HEK293T (cell line): Measurements from ENCODE around the gene FXYD6.

Experiments used
- CTCF ChIA-PET: fragments of 350-600 bp; formaldehyde crosslinking; extraction: SDS; loops from one replicate; lab custom pipeline; 2021; ENCODE audit warnings: antibody characterized with exemption, inconsistent platforms; lab: Yijun Ruan, JAX
- POLR2A ChIA-PET: fragments of 350-600 bp; formaldehyde crosslinking; extraction: SDS; loops from one replicate; lab custom pipeline; 2020; ENCODE audit warnings: antibody characterized with exemption, inconsistent platforms; lab: Yijun Ruan, JAX
- DNase-seq: peaks from one replicate; pipeline ENCODE4 v3.0.0; 2012; ENCODE audit warnings: mixed read lengths; ENCODE audit errors: extremely low spot score
- ARNT ChIP-seq: fragments of 450-650 bp; IDR thresholded peaks from 2 replicates; pipeline ENCODE4 v1.6.1; 2017; ENCODE audit warnings: mild to moderate bottlenecking
- BHLHE40 ChIP-seq: fragments of 450-650 bp; IDR thresholded peaks from 2 replicates; pipeline ENCODE4 v1.6.1; 2016; ENCODE audit warnings: mild to moderate bottlenecking, moderate library complexity, borderline replicate concordance
- CTBP1 ChIP-seq: fragments of 450-650 bp; IDR thresholded peaks from 2 replicates; pipeline ENCODE4 v1.6.1; 2016; ENCODE audit warnings: borderline replicate concordance
- ELF4 ChIP-seq: fragments of 450-650 bp; IDR thresholded peaks from 2 replicates; pipeline ENCODE4 v1.6.1; 2017; ENCODE audit warnings: antibody characterized with exemption
- FOXA1 ChIP-seq: fragments of 450-650 bp; IDR thresholded peaks from 2 replicates; pipeline ENCODE4 v1.6.1; 2016; ENCODE audit warnings: mild to moderate bottlenecking
- FOXK2 ChIP-seq: fragments of 450-650 bp; IDR thresholded peaks from 2 replicates; pipeline ENCODE4 v1.6.1; 2016; ENCODE audit warnings: mild to moderate bottlenecking
- FOXM1 ChIP-seq: fragments of 450-650 bp; IDR thresholded peaks from 2 replicates; pipeline ENCODE4 v1.6.1; 2017; ENCODE audit warnings: mild to moderate bottlenecking, borderline replicate concordance
- HDGF ChIP-seq: fragments of 450-650 bp; IDR thresholded peaks from 2 replicates; pipeline ENCODE4 v1.6.1; 2017; ENCODE audit warnings: antibody characterized with exemption, borderline replicate concordance
- L3MBTL2 ChIP-seq: fragments of 450-650 bp; conservative IDR thresholded peaks from 2 replicates; pipeline ENCODE4 v1.6.1; 2016; ENCODE audit warnings: mild to moderate bottlenecking
- LEF1 ChIP-seq: fragments of 450-650 bp; IDR thresholded peaks from 2 replicates; pipeline ENCODE4 v1.6.1; 2017; ENCODE audit warnings: mild to moderate bottlenecking, borderline replicate concordance
- NFRKB ChIP-seq: fragments of 450-650 bp; IDR thresholded peaks from 2 replicates; pipeline ENCODE4 v1.6.1; 2016; ENCODE audit warnings: mild to moderate bottlenecking, moderate library complexity
- SP1 ChIP-seq: fragments of 450-650 bp; IDR thresholded peaks from 2 replicates; pipeline ENCODE4 v1.6.1; 2017
- SUZ12 ChIP-seq: fragments of 450-650 bp; IDR thresholded peaks from 2 replicates; pipeline ENCODE4 v1.6.1; 2016; ENCODE audit warnings: mild to moderate bottlenecking
- TARDBP ChIP-seq: fragments of 450-650 bp; IDR thresholded peaks from 2 replicates; pipeline ENCODE4 v1.6.1; 2016
- ZNF384 ChIP-seq: fragments of 450-650 bp; IDR thresholded peaks from 2 replicates; pipeline ENCODE4 v1.6.1; 2016
- TF ChIP-seq, protein P1 (sequence below): fragments of 450-650 bp; IDR thresholded peaks from 2 replicates; pipeline ENCODE4 v1.6.1; 2016

The FXYD6 gene

DNA sequence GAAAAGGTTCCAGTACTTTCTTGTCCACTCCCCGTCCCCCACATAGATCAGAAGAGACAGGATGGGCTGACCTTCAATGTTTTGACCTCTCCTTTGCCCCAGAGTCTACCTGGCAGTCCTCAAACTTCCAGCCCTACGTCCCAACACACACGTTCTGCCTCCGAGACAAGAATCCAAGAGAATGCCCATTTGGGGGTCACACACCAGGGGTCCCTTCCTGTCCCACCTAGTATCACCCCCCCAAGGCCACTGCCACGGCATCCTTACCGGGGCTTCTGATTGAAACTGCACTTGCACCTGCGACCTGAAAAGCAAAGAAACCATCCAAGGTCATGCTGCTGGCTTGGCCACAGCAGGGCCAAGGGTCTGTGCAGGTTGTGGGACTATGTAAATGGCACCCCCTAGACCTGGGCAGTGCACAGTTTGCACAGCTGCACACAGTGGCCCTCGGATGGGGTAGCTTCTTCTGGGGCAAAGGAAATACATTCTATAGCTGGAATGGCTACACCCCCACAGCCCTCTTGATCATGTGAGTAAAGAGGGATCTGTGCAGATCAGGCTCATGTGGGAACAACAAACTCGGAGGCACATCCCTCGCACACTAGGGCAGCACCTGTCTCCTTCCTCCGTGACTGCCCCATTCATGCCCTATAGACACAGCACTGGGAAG lies 35.4 kb downstream of the FXYD6 start:
- no peak for DNase-seq
- TF ChIP-seq ELF4: no peak
- TF ChIP-seq SP1: no peak
- no peak for TF ChIP-seq TARDBP
- POLR2A ChIA-PET: no interaction called here
- CTCF ChIA-PET: interaction anchor here (1.0 kb wide), 1 partner anchor 106 kb away, joined by 5 read pairs; no protein-coding TSS in a partner anchor

DNA sequence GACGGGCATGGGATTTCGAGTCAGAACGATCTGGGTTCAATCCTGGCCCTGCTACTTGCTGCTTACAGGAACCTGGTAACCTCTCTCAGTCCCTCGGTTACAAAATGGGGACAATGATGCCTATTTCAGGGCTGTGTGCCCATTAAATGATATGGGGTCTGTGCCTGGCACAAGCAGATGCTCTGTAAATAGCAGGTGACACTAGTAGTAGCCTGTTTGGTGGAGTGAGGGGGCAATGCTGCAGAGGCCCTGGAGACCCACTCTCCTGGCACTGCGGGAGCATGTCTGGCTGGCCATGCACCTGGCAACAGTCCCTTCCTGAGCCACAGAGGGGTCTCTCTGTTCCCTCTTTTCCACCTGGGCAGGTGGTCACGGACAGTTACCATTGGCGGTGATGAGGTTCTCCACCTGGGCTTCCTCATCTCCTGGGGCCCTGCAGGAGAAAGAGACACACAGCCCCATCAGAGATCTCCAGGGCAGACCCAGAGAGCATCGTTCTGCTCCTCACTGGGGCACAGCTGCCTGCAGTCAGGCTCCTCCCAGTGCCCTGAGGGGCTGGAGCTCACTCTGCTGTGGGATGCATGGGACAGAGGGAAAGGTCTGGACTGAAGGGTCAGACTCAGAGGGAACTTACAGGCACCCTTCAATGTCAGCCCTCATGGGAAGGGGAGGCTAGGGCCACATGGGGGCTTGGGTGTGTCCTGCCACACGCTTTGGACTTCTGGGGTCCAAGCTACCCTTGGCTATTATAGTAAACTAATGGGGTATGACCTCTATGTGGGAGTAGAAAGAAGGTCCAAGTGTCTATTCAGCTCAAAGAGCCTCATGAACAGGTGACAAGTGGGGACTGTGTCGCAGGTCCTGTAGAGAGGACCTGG lies 36.3 kb downstream of the FXYD6 start:
- no peak for DNase-seq
- POLR2A ChIA-PET: no interaction called here
- TF ChIP-seq FOXK2 (no peak), TARDBP (no peak), FOXM1 (no peak), SUZ12 (no peak), HDGF (no peak), NFRKB (no peak), ZNF384 (no peak), LEF1 (no peak), CTBP1 (no peak), FOXA1 (no peak), ARNT (no peak)
- TF ChIP-seq, protein P1, sequence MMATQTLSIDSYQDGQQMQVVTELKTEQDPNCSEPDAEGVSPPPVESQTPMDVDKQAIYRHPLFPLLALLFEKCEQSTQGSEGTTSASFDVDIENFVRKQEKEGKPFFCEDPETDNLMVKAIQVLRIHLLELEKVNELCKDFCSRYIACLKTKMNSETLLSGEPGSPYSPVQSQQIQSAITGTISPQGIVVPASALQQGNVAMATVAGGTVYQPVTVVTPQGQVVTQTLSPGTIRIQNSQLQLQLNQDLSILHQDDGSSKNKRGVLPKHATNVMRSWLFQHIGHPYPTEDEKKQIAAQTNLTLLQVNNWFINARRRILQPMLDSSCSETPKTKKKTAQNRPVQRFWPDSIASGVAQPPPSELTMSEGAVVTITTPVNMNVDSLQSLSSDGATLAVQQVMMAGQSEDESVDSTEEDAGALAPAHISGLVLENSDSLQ: no peak
- CTCF ChIA-PET: interaction anchor here (1.0 kb wide), 1 partner anchor 106 kb away, joined by 5 read pairs; no protein-coding TSS in a partner anchor

DNA sequence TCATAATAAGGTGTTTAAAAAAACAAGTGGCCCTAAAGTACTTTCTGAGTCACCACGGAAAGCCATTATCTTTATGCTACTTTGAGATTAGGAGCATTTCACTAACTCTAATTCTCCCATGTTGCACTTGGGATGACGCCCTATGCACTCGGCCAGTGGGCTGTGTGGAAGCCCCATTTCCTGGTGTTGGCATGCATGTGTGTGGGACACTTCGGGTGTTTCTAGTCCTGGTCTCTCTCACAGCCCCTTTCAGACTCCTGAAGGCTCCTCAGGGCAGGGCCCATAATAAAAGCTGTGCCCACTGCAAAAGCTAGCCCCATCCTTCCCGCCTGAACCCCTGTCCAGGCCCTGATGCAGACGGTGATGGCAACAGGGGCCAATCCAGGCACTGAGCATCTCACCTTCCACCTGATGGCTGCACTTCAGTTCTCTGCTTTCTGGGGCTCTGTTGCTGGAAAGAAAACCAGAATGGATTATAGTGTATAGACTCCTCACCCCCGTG lies 37.0 kb downstream of the FXYD6 start:
- CTCF ChIA-PET: no interaction called here
- no peak for TF ChIP-seq SUZ12
- no peak for TF ChIP-seq ELF4
- TF ChIP-seq ZNF384: no peak
- no peak for TF ChIP-seq FOXK2
- no peak for TF ChIP-seq CTBP1
- no peak for TF ChIP-seq FOXA1
- TF ChIP-seq HDGF: no peak
- TF ChIP-seq ARNT: no peak
- DNase-seq: no peak
- POLR2A ChIA-PET: no interaction called here

DNA sequence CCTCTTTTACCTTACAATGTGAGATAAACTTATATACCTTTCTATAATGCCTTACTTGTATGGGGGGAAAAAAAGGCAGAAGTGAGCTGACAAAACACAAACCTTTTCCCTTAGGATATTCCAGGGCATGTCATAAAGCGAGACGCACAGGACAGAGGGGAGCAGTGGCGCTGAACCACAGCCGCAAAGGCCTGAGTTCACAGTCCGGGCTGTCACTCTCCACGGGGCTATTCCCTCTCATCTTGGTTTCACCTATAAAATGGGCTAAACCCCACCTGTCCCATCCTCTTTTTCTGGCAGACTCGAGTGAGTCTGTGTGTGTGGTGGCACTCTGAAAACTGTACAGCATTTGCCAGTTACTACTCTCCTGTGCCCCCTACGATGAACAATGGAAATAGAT lies 37.6 kb downstream of the FXYD6 start:
- ChIA-PET CTCF (no interaction called here), POLR2A (no interaction called here)
- no peak for DNase-seq
- TF ChIP-seq FOXA1 (no peak), HDGF (no peak), ZNF384 (no peak), ARNT (no peak), NFRKB (no peak), FOXM1 (no peak), L3MBTL2 (no peak), FOXK2 (no peak), ELF4 (no peak), CTBP1 (no peak), LEF1 (no peak), BHLHE40 (no peak), TARDBP (no peak), SP1 (no peak), SUZ12 (no peak)
- TF ChIP-seq, protein P1: no peak

DNA sequence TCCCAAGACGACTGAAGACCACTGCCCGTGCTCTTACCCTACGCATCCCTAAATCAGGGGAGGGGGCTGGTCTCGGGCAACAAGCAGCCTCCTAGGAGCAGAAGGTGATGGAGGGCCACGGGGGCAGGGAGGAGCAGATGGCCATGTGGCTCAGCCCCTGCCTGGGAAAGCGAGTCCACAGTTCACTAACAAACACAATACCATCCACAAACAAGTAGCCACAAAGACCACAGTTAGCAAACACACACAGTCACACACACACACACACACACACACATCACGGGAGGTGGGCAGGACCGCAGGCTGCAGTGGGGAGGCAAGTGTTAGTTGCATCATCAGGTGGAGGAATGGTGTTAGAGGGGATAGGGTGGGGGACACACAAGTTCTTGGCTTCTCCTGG lies 38.7 kb downstream of the FXYD6 start:
- DNase-seq: no peak
- ChIA-PET CTCF (no interaction called here), POLR2A (no interaction called here)
- TF ChIP-seq BHLHE40 (no peak), ZNF384 (no peak), HDGF (no peak), L3MBTL2 (no peak), FOXM1 (no peak), FOXK2 (no peak)

DNA sequence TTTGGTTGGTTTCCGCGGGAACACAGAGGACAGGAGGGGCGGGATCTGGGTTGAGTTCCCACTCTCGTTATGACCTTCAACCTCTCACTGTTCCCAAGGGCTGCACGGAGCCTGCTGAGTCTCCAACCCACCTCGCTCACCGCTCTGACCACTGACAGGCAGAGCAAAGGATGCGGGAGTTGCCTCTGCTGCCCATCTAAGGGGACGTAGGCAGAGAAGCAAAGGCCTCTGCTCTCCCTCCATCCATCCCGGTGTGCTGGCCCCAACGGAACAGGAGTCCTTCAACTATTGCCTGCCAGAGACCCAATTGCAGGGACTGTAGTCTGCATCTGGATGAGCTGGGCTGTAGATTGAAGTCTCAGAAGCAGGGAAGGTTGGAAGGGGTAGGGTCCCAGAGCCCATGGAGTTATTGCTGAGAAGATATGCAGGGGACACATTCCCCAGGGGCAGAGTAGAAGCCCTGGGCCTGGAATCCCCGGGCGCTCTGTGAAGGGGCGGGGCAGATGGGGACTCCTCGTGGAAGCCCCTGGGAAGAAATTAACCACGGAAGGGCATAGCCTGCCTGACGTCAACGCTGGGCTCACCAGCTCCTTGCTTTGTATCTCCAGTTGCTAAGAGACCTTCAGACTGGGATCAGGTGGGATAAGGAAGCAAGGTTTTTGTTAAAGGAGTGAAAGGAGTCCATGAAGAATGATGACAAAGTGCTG lies 39.2 kb downstream of the FXYD6 start:
- CTCF ChIA-PET: no interaction called here
- POLR2A ChIA-PET: no interaction called here
- DNase-seq: no peak
- TF ChIP-seq SUZ12: no peak
- no peak for TF ChIP-seq TARDBP
- no peak for TF ChIP-seq FOXM1
- no peak for TF ChIP-seq ARNT
- no peak for TF ChIP-seq CTBP1
